ENCODE measurements around the gene TSR3.

Gene TSR3

DNA sequence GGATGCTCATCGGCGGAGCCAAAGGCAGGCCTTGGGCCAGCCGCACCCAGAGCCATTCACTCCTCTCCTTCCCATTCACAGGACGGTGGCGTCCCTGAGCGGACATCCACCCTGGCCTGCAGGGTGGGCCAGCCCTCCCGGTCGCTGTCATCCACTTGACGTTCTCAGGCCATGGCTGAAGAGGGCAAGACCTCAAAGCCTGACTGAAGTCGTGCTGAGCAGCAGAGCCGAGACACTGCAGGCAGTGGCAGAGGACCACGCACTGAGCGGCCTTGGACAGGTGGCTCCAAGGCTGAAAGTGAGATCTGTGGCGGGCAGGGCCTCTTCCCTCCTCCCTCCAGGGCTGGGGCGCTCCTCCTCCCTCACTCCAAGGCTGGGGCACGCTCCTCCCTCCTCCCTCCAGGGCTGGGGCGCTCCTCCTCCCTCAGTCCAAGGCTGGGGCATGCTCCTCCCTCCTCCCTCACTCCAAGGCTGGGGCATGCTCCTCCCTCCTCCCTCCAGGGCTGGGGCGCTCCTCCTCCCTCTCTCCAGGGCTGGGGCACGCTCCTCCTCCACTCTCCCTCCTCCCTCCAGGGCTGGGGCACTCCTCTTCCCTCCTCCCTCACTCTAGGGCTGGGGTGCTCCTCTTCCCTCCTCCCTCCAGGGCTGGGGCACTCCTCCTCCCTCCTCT, 24.2 kb upstream of the TSR3 start:
- Histone ChIP-seq H3K4me3 (replicated peaks; ENCODE audit: low read depth, low read length) (no peak overlapping the region), H3K36me3 (ENCODE audit: control insufficient read depth, insufficient read depth, low read length) (no peaks in the 10 kb centered on the region; the same call in none of the 2 replicates)
- no peak for DNase-seq (ENCODE audit: extremely low read depth, insufficient read length)

DNA sequence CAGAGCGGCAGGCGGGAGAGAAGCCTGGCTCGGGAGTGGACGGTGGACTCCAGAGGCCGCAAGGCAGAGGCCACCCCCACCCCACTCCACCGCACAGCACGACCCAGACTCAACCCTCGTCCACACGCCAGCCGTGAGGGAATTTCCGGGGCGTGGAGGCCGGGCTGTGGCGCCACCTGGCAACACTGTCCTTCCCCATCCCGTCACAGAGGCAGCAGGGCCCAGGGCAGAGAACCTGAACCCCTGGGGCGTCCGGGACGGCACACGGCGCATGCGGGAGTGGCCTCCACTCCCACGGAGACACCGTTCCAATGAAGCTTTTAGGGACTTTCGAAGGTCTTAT, 23.6 kb upstream of the TSR3 start:
- TF ChIP-seq, protein P1, sequence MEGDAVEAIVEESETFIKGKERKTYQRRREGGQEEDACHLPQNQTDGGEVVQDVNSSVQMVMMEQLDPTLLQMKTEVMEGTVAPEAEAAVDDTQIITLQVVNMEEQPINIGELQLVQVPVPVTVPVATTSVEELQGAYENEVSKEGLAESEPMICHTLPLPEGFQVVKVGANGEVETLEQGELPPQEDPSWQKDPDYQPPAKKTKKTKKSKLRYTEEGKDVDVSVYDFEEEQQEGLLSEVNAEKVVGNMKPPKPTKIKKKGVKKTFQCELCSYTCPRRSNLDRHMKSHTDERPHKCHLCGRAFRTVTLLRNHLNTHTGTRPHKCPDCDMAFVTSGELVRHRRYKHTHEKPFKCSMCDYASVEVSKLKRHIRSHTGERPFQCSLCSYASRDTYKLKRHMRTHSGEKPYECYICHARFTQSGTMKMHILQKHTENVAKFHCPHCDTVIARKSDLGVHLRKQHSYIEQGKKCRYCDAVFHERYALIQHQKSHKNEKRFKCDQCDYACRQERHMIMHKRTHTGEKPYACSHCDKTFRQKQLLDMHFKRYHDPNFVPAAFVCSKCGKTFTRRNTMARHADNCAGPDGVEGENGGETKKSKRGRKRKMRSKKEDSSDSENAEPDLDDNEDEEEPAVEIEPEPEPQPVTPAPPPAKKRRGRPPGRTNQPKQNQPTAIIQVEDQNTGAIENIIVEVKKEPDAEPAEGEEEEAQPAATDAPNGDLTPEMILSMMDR (IDR thresholded peaks at IDR 0.05; ENCODE audit: insufficient read depth, low read length, poor library complexity, severe bottlenecking): no peak
- no peaks in the 10 kb centered on the region; the same call in none of the 2 replicates for H3K36me3 ChIP-seq (ENCODE audit: control insufficient read depth, insufficient read depth, low read length)
- no peak for DNase-seq (ENCODE audit: extremely low read depth, insufficient read length)
- H3K4me3 ChIP-seq (replicated peaks; ENCODE audit: low read depth, low read length): no peak overlapping the region
- no peaks in the 10 kb centered on the region for H3K27me3 ChIP-seq (replicated peaks; ENCODE audit: control insufficient read depth, insufficient read depth, low read length)

More for the DNA sequence above, 24.2 kb upstream of the TSR3 start:
- no peaks in the 10 kb centered on the region for H3K27me3 ChIP-seq (replicated peaks; ENCODE audit: control insufficient read depth, insufficient read depth, low read length)
- TF ChIP-seq, protein P1 (IDR thresholded peaks at IDR 0.05; ENCODE audit: insufficient read depth, low read length, poor library complexity, severe bottlenecking): no peak

DNA sequence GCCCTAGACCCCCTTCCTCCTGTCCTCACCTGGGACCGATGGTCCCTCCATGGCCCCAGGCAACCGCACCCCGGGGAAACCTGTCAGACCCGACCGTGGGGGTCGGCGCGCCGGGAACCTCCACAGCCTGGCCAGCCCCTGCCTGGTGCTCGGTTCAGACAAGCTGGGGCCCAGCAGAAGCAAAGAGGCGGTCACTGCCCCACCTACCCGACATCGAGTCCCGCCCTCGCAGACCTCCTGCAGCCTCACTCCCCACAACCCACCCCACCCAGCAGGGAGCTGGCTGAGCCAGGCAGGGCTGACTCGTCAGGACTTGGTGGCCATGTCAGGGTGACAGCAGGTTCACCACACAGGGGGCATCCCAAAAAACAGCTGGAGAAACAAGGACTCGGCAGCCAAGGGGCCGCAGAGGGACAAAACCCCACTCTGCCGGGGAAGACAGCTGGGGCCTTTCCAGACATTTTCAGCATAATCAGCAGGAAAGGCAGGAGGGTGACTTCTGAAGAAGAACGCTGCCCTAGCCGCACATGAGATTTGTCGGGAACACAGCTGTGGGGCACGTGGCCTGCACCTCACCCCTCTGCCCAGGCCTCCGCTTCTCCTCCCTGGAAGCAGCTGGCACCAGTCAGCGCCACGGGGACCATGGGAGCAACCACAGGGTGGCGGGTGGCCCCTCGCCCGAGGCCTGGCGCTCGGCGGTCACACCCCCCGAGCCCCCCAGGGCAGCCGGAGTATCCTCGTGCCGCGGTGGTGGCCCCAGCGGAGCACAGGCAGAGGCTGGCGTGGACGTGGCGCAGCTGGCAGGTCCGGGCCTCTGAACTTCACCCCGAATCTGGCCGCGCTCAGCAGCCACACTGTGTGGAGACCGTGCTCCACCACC, 23.0 kb upstream of the TSR3 start:
- TF ChIP-seq, protein P1 (IDR thresholded peaks at IDR 0.05; ENCODE audit: insufficient read depth, low read length, poor library complexity, severe bottlenecking): no peak
- Histone ChIP-seq H3K36me3 (ENCODE audit: control insufficient read depth, insufficient read depth, low read length) (peaks cover 4% of the 10 kb centered on the region), H3K27me3 (replicated peaks; ENCODE audit: control insufficient read depth, insufficient read depth, low read length) (no peaks in the 10 kb centered on the region), H3K4me3 (replicated peaks; ENCODE audit: low read depth, low read length) (no peak overlapping the region)
- no peak for DNase-seq (ENCODE audit: extremely low read depth, insufficient read length)

DNA sequence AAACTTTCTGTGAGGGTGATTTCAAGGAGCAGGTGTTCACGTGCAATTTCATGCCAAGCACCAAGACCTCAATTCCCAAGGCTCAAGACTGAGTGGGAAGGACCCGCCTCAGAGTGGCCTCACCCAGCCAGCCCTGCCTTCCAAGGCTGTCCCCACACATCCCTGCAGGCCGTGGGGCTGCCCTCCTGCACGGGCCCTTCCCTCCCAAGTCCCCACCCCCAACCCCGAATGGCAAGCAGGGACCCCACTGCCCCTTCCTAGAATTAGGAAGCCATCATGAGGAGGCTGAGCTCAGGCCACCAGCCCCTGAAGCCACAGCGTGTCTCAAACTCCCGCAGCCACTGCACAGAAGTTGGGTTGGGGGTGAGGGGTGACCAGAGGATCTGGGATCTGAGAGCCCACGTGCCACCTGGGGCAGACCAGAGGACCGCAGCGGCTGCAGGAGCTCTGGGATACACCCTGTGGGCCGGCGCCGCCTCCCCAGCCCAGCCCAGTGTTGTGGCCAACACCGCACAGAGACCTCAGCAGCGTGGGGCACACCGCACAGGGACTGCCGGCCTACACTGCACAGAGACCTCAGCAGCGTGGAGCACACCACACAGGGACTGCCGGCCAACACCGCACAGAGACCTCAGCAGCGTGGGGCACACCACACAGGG, 20.7 kb upstream of the TSR3 start:
- no peak for DNase-seq (ENCODE audit: extremely low read depth, insufficient read length)
- Histone ChIP-seq H3K4me3 (replicated peaks; ENCODE audit: low read depth, low read length) (no peak overlapping the region), H3K27me3 (replicated peaks; ENCODE audit: control insufficient read depth, insufficient read depth, low read length) (no peaks in the 10 kb centered on the region), H3K36me3 (ENCODE audit: control insufficient read depth, insufficient read depth, low read length) (peaks cover 4% of the 10 kb centered on the region)
- TF ChIP-seq, protein P1 (IDR thresholded peaks at IDR 0.05; ENCODE audit: insufficient read depth, low read length, poor library complexity, severe bottlenecking): no peak

DNA sequence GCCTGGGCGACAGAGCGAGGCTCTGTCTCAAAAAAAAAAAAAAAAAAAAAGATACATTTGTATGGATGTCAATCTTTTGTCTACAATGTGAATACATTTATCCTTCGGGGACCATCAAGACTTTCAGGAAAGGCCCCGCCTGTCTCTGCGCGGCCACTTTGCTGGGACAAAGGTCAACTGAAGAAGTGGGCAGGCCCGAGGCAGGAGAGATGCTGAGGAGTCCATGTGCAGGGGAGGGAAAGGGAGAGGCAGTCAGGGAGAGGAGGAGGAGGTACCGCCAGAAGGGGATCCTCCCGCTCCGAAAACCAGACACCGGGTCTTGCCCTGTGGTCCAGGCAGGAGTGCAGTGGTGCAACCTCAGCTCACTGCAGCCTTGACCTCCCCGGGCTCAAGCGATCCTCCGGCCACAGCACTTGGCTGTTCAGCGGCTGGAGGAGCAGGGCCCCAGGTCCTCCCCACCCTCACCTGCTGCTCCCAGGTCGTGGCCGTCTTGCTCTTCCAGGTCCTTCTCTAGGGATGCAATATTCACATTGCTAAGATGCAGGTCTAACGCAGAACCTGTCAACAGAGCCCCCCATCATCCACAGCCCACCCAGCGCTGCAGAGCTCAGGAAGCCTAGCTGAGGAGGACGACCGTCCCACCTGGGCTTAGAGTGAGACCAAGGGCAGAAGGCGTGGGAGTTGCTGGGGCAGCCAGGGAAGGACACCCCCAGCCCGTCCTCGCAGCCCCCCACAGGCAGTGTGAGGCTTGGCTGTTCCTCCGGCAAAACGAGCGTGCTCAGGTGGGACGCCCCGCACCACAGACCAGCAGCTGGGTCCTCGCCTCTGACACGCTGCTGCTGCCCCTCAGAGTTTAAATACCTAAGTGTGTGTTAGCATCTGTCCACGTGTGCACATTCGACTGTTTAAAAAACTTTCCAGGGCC, 19.6 kb upstream of the TSR3 start:
- H3K36me3 ChIP-seq (ENCODE audit: control insufficient read depth, insufficient read depth, low read length): peaks cover 12% of the 10 kb centered on the region
- TF ChIP-seq, protein P1 (IDR thresholded peaks at IDR 0.05; ENCODE audit: insufficient read depth, low read length, poor library complexity, severe bottlenecking): no peak
- no peak for DNase-seq (ENCODE audit: extremely low read depth, insufficient read length)
- H3K27me3 ChIP-seq (replicated peaks; ENCODE audit: control insufficient read depth, insufficient read depth, low read length): no peaks in the 10 kb centered on the region
- H3K4me3 ChIP-seq (replicated peaks; ENCODE audit: low read depth, low read length): no peak overlapping the region

Measured in GM06990 (cell line).